CD4-positive, alpha-beta T cell treated with Interferon alpha-2 for 1 hour (primary cell): ENCODE data around the gene PLD4.
"Not testable (repeated sequence)": the region's sequence is repeated elsewhere in the genome, so short reads cannot be mapped to it uniquely, and the experiment has no call there.

ENCODE experiments used
- DNase-seq, 2 donors: peaks; one replicate each; pipeline ENCODE4 v3.0.0-alpha.2; 2020 to 2022

PLD4 gene

DNA sequence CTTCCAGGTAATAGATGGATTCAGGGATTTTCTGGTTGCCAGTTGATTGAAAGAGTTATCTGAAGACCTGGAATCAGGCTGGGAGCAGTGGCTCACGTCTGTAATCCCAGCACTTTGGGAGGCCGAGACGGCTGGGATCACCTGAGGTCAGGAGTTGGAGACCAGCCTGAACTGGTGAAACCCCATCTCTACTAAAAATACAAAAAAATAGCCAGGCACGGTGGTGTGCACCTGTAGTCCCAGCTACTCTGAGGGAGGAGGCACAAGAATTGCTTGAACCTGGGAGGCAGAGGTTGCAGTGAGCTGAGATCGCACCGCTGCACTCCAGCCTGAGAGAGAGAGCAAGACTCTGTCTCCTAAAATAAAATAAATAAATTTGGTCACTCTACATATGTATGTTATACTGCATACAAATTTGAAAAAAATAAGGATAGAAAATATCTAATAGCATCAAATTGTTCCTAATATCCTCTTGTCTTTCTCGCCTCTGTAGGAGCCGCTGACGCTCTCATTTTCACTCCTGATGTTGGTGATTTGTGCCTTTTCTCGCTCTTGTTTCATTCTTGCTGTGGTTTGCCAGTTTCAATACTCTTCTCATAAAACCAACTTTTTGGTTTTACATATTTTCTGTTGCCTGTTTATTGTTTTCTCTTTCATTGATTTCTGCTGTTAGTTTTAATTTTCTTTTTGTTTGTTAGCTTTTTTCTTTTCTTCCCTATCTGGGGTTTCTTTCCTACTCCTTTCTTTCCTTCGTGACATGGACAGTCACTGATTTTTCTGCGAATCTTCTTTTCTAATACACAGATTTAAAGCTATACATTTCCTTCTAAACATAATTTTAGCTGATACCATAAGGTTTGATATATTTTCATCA is 23.8 kb upstream of the PLD4 start:
- no peak for DNase-seq

DNA sequence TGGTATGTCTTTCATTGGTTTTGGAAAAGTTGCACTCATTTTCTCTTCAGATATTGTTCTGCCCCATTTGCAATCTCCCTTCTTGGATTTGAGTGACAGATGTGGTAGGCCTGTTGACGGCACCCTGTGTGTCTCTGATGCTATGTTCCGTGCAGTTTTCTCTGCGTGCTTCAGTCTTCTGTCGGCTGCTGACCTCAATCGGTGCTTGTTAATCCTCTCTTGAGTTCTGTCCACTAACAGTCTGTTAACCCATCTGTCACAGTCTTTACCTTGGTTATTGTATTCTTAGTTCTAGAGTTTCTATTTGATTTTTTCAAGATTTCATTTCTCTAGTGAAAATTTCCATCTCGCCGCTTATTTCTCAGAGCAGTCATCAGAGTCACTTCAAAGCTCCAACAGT is 20.7 kb upstream of the PLD4 start:
- DNase-seq = no peak

DNA sequence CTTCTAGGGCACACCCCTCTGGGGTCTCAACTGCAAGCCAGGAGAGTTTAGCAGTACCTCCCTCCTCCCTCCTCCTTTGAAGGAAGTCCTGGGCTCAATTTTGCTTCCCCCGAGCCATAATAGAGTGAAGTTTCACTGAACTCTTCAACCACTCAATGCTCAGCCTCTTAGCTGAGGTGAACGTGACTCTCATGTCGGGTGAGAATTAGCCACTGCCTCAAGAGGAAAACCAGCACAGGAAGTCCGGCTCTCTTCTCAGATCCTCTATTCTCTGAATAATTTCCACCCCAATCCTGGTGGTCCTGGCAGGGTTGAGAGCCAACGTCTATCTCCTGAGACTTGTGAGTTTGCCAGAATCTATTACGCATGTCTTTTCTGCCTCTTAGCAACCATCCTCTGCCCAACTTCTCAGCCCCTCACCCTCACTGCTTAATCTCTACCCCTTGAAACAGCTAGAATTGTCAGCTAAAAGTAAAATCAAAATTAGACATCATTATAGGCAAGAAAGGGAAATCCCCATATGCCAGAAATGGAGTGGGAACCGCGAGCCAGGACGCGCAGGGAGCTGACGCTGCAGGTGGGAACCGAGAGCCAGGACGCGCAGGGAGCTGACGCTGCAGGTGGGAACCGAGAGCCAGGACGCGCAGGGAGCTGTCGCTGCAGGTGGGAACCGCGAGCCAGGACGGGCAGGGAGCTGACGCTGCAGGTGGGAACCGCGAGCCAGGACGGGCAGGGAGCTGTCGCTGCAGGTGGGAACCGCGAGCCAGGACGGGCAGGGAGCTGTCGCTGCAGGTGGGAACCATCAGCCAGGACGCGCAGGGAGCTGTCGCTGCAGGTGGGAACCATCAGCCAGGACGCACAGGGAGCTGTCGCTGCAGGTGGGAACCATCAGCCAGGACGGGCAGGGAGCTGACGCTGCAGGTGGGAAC is 19.8 kb upstream of the PLD4 start:
- not testable (repeated sequence) for DNase-seq

DNA sequence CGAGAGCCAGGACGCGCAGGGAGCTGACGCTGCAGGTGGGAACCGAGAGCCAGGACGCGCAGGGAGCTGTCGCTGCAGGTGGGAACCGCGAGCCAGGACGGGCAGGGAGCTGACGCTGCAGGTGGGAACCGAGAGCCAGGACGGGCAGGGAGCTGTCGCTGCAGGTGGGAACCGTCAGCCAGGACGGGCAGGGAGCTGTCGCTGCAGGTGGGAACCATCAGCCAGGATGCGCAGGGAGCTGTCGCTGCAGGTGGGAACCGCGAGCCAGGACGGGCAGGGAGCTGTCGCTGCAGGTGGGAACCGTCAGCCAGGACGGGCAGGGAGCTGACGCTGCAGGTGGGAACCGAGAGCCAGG is 19.1 kb upstream of the PLD4 start:
- DNase-seq = not testable (repeated sequence)

DNA sequence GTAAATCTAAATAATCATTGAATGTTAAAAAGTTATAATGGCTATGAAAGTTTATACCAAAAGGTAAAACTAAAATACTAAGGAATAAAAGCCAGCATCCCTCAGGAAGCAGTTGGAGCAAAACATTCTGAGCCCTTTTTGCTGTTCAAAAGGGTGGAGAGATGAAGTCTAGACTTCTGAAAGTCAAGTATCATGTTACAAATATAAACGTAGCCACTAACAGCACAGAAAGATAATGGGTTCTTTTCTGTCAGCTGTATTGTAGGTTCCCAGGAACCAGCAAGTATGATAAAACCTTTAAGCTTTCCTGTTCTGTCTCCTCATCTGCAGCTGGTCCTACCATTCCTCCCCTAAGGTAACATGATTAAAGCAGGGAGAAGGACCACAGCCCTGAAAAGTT is 16.4 kb upstream of the PLD4 start:
- DNase-seq = no peak

DNA sequence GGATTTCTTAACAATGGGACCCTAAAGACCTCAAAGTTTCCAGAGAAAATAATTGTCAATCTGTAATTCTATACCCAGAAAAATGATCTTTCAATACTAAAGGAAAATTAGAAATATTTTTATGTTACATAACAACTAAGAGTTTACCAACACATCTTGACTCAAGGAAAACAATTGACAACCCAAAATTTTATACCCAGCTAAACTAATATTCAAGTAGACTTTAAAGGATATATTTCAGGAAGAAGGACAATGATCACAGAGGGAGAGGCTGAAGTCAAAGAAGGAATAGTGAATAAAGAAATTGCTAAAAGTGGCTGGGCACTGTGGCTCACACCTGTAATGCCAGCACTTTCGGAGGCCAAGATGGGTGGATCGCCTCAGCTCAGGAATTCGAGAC is 12.6 kb upstream of the PLD4 start:
- no peak for DNase-seq

DNA sequence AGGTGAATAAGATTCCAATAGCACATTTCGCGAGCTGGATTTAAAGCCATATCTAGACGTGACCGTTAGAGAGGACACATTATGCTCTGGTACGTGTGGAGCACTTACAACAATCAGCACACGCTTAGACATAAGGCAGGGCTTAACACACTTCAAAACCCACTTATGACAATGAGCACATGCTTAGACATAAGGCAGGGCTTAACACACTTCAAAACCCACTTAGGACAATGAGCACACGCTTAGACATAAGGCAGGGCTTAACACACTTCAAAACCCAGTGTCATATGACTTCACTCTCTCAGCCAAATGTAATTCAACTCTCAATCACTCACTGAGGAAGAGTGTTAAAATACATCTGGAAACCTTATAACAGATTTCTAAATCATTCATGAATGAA is 11.2 kb upstream of the PLD4 start:
- no peak for DNase-seq

DNA sequence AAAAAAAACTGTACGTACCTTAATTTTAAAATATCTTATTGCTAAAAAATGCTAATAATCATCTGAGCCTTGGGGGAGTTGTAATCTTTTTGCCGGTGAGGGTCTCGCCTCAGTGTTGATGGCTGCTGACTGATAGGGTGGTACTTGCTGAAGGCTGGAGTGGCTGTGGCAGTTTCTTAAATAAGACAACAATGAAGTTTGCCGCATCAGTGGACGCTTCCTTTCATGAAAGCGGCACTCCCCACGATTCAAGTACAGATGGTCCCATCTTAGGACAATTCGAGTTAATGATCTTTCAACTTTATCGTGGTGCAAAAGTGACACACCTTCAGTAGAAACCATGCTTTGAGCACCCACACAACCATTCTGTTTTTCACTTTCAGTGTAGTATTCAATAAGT is 7.6 kb upstream of the PLD4 start:
- no peak for DNase-seq

DNA sequence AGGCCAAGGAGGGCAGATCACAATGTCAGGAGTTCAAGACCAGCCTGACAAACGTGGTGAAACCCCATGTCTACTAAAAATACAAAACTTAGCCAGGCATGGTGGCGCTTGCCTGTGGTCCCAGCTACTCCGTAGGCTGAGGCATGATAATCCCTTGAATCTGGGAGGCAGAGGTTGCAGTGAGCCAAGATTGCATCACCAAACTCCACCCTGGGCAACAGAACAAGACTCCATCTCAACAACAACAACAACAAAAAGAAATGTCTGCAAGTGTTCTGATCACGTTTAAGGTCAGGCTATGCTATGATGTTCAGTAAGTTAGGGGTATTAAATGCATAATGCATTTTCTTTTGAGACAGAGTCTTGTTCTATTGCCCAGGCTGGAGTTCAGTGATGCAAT is 6.7 kb upstream of the PLD4 start:
- no peak for DNase-seq

DNA sequence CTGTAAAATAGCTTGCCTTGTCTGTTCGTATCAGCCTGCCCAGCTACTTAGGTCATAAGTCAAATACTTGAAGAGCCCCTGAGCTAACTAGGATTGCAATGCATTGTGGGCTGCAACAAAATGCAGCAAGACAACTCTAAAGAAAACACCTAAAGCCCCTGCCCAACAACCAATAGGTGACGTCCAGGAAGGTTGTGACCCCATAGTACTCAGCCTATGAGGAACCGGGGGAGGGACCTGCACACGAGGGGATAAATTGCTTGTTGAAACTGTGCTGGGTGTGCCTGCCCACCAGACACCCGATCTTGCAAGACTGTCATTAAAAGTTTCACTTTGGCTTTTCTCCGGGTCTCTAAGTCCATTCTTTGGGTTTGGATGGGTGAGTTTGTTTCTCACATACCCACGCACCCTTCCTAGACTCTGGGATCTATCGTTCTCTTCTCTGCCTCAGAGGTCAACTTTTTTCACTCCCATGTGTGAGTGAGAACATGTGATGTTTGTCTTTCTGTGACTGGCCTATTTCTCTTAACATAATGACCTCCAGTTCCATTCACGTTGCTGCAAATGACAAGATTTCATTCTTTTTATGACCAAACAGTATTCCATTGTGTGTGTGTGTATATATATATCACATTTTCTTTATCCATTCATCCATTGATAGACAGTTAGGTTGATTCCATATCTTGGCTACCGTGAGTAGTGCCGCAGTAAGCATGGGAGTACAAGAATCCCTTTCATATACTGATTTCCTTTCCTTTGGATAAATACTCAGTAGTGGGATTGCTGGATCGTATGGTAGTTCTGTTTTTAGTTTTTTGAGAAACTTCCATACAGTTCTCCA is 5.3 kb upstream of the PLD4 start:
- DNase-seq = not testable (repeated sequence)

DNA sequence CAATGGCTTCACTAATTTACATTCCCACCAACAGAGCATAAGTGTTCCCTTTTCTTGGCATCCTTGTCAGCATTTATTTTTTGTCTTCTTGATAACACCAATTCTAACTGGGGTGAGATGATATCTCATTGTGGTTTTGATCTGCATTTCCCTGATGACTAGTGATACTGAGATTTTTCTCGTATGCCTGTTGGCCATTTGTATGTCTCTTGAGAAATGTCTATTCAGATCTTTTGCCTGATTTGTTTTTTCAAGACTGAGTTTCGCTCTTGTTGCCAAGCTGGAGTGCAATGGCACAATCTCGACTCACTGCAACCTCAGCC is 4.7 kb upstream of the PLD4 start:
- DNase-seq = no peak

DNA sequence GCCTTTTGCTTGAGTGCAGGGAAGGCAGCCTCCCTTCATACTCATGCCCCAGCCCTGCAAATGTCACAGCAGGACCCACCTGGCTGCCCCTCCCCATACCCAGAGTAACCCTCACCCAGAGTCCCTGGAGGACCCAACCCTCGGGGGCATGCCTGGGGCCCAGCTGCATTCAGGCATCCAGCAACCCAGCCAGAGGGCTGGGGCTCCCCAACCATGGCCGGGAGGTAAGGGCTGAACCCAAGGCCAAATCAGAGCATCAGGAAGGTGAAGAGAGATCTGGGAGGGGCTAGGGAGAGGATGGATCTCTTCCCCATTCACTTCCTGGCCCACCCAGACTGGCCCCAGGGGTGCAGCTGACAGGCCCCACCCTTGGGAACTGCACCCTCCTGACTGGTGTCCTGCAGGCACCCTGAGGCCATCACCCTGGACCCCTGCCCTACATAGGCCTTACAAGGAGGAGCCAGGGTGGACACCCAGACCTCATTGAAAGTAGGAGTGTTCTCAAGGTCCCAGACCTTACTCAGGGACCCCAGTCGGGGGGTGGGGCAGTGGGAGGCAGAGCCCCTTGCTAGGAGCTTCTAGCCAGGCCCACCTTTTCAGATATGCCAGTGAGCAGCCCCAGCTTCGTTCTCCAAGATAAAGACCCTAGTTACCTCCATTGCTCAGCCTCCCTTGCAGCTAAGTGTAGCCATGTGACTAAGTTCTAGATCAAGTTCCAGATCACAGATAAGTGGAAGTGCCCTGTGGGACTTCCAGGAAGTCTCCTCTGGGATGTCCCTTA is 849 bp upstream of the PLD4 start:
- no peak for DNase-seq

DNA sequence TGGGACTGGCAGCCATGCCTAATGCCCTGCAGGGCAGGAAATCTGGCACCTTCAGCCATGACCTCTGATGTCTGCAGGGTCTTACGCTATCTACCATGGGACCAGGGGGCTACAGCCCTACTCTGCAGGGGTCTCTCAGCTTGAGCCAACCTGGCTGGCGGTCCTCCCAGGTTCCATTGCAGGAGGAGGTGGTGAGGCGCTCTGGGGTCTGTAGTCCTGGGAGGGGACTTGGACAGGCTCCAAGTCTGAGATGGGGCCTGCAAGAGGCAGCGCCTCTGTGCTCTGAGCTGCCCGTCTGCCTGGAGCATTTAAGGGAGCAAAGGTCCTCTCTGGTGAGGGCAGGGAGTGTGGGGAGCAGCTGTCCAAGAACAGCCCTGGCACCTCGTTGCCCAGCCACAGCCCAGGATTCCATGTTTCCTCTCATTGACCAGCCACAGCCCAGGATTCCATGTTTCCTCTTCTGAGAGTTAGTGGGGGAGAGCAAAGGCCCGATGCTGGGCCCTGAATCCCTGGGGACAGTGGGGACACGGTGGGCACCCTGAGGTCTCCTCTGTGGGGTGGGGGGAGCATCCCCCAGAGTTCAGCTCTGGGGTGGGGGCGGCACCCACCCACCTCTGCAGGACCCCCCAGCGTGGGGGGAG is 655 bp downstream of the PLD4 start:
- DNase-seq = no peak

DNA sequence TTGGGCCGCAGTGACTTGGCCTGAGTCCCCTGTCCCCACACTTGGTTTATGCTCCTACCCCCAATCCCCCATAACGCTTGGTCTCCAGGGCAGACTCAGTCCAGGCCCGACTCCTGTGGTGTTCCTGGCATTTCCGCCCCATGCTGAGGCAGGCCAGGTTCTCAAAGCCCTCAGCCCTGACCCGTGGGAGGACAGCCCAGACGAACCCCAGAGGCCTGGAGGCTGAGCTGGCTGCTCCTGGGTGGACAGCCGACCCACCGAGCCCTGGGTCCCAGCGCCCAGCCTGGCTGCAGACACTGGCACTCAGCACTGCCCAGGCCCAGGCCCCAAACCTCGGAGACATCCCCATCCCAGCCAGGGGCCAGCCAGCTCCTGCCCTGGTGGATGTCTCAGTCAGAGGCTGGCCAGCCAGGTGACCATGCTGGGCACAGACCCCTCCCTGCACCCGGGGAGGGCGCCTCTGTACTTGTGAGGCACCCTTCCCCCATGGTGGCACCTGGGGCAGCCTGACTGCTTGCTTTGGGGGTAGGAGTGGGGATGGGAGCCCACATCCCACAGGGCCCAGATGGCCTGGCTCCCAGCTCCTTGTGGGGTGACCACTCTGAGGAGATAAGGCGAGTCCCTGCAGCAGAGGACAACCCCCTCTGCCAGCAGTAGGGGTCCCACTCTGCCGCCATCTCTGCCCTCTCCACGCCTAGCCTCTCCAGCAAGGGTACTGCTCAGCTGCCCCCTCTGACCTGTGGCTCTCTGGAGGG is 1.4 kb downstream of the PLD4 start:
- no peak for DNase-seq

DNA sequence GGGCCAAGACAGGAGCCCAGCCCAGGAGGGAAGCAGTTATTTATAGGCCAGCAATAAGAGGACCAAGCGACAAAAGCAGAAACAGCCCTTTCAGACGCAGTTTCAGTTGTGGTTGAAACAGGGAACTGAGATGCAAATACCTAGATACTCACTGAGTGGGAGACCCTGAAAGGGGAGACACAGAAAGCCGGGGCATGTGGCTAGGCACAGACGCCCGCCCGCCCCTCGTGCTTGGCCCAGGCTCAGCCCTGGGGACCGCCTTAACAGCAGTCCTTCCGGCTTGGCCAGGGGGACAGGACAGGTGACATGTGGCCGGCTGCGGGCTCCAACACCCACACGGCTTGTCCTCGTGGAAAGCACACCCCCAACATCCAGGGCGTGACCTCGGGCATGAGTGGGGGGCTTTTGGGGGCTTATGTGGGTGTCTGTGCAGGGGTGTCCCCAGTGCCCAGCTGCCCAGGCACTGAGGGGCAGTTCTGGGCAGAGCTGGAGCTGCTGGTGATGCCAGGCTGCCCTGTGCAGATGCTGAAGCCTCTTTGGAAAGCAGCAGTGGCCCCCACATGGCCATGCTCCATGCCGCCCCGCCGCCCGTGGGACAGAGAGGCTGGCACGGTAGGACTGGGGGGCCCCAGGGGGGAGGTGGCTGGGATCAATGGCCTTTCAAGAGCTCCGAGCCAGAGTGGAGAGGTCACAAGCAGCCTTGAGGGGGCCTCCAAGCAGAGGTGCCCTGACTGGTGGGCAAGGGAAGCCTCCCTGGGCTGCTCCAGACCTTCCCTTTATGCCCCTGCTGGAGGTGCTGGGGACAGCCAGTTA is 2.1 kb downstream of the PLD4 start:
- DNase-seq = peak; percentile 8 to 57

DNA sequence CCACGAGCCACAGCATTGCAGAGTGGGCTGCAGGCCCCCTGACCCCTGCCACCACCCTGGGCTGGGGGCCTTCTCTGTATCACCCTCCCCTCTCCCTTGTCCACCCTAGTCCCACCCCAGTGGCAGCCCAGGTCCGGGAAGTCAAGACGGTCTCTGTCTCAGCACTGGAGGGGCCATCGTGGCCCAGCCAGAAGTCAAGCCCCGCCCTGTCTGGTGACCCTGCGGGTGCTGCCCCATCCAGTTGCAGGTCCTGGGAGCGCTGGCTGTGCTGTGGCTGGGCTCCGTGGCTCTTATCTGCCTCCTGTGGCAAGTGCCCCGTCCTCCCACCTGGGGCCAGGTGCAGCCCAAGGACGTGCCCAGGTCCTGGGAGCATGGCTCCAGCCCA is 2.7 kb downstream of the PLD4 start:
- no peak for DNase-seq

DNA sequence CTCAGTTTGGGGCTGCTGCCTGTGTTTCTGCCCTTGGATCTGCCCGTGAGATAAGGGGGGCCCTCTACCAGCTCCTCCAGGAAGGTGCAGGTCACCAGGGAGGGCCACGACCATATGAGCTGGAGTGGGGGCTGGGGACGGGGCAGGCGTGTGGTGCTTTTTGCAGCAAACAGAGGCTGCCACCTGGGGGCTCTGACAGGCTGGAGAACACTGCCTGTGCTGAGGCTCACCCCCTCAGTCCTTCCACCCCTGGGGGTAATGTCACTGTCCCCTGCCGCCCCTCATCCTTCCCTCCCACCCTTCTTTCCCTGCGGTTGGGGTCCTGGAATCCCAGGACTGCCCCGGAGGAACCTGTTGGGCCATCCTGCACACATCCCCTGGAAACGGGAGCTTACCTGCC is 3.2 kb downstream of the PLD4 start:
- no peak for DNase-seq

DNA sequence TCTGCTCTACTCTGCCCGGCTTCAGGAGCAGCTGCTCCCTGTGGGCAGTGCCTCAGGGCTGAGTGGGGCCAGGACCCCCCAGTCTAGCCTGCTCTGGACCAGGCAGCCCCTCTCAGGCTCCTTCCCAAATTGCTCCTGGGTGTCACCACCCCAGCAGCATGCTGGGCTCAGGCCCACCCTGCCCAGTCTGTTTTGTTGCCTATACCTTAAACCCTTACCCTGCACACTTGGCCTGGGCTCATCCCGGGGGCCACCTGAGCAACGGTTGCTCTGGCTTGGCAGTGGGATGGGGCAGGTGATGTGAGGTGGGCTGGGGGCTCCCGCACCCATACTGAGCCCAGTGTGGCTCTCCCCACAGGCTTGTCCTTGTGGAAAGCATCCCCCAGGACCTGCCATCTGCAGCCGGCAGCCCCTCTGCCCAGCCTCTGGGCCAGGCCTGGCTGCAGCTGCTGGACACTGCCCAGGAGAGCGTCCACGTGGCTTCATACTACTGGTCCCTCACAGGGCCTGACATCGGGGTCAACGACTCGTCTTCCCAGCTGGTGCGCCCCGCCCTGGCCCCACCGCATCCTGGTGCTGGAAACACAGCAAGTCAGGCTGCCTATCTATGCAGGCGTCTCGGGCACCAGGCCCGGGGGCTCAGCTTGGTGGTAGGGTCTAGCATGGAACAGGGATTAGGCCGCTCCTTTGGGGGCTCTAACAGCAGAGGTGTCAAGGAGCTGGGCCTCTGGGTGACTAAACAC is 3.9 kb downstream of the PLD4 start:
- no peak for DNase-seq
